Stimulated activated CD4-positive, alpha-beta T cell treated with anti-CD3 and anti-CD28 coated beads, Interleukin-2, amount 100 ng/mL, for 4 hours (primary cell): ENCODE measurements around the gene GRXCR2.
"Not testable (repeated sequence)": the region's sequence is repeated elsewhere in the genome, so short reads cannot be mapped to it uniquely, and the experiment has no call there.

ENCODE experiments used
- DNase-seq: peaks from one replicate; pipeline ENCODE4 v3.0.0-alpha.2; 2020; ENCODE audit warnings: low read depth

GRXCR2 gene, protein sequence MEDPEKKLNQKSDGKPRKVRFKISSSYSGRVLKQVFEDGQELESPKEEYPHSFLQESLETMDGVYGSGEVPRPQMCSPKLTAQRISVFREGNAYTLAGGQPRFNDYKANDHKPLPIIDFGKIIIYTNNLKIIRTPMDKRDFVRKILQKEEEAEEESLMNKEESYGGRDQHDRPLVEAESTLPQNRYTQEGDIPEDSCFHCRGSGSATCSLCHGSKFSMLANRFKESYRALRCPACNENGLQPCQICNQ

DNA sequence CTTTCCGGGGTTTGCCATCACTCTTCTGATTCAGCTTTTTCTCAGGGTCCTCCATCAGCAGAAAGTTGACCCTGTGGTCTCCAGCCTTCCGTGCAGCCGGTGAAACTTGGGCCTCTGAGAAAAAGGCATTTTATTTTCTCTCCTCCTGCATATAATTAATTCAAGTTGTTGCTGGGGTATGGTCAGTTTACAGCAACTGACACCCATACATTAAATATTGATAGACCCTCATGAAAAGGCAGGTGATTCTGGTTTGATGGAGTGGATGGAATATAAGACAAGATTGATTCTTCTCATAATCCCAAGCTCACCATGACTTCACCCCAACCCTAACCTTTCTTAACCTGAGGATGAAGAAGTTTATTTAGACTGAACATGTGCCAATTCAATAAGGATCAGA lies at the start of gene GRXCR2:
GRXCR2 (minus strand) TSS at position 101 of the 400 bp plus-strand sequence; CDS start at position 55, 46 bp downstream.
- DNase-seq = no peak

DNA sequence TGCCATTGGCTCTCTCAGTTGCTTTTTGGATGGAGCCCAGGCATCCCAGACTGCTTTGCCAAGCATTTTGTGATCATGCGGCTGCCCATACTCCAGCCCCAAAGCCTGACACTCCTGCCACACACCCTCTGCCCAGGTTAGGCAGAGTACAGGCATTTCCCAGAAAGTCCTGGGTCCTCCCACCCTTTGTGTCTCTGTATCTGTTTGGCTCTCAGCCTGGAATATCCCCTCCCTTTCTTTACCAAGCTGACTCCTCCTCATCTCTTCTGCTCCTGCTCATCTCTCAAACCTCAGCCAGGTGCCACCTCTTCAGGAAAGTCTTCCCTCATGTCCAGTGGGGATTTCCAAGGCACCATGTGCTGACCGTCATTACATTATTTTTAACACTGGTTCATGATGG lies 49.2 kb upstream of the GRXCR2 start:
- no peak for DNase-seq

DNA sequence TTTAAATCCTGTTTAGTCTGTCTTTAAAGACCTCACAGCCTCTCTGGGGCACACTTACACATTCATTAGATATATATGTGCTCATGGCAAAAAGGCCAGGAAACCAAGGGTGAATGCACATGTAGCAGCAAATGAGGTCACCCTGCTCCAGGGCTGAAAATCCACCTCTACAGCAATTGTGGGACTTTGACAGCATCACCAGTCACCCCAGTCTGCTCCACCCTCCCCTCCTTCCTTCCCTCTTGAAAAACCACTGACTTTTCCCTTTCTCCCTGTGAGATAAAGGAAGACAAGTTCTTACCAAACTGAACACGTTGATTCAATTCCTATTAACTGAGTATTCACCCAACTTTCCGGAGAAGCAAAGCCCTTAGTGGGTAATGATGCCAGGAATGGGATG lies 48.4 kb upstream of the GRXCR2 start:
- no peak for DNase-seq

DNA sequence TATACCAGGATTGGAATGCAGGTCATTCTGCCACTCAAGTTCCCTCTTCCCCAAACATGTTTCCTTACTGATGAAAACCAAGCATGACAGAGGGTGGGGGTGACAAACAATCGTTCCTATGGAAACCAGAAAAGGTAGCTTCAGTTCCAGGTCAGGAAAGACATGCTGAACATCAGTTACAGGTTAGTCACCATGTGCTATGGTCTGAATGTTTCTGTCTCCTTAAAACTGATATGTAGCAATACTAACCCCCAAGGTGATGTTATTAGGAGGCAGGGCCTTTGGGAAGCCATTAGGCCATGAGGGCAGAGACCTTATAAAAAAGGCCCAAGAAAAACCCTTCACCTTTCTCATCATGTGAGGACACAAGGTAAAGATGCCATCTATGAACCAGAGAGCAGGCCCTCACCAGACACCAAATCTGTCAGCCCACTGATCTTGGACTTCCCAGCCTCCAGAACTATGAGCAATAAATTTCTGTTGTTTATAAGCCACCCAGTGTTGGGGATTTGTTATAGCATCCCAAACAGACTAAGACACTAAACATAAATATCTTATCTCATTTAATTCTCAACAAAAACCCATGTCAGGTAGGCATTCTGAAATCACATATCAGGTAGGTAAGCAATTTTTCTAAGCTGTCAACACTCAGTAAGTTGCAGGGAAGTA lies 47.9 kb upstream of the GRXCR2 start:
- DNase-seq = no peak

DNA sequence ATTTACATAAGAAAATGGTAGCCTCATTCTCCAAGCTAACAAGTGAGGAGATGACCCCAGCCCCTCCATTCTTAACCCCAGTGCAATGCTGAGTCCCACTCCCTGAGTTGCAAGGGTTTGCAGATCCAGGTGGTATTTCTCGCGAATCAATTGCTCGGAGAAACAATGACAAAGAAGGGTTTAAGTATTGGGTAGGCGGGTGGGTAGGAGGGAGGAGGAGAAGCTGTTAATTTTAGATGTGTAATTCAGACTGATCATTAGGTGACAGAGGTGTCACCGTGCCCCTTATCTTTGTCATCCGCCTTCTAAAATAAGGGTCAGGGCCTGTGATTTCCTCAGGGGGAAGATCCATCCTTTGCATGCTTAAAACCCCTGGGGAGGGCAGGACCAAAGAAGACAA lies 46.6 kb upstream of the GRXCR2 start:
- no peak for DNase-seq

DNA sequence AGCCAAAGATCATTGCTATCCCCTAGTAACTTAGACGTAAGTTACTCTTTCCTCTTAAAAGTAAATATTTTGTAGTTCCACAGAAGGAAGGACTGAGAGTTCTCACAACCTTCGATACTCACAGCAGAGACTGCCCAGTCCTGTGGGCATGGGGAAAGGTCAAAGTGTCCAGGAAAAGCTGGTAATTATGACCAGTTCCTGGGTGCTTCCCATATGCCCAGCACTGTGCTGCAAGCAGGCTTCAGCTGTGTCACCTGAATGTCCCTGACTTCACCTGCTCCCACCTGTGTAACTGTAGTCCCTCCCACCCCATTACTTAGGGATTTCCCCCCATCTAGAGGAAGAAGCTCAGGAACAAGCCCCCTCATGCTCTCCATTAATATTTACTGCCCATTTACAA lies 45.6 kb upstream of the GRXCR2 start:
- DNase-seq = no peak

DNA sequence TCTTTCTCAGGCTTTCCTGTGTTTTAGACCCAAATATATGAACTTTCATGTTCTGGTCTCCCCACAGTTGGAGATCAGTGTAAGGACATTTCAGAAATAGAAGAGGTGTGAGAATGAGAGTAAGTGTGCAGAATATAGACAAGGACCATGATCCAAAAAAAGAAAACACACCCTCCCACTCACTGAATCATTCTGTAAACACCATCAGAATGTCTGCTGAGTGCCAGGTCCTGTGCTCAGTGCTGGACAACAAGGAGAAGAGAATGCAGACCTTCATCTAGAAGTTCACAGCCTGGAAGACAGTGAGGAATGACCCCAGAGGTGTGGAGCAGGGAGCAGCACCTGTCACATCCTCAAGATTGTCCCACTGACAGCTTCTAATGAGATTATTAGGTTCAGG lies 44.5 kb upstream of the GRXCR2 start:
- no peak for DNase-seq

DNA sequence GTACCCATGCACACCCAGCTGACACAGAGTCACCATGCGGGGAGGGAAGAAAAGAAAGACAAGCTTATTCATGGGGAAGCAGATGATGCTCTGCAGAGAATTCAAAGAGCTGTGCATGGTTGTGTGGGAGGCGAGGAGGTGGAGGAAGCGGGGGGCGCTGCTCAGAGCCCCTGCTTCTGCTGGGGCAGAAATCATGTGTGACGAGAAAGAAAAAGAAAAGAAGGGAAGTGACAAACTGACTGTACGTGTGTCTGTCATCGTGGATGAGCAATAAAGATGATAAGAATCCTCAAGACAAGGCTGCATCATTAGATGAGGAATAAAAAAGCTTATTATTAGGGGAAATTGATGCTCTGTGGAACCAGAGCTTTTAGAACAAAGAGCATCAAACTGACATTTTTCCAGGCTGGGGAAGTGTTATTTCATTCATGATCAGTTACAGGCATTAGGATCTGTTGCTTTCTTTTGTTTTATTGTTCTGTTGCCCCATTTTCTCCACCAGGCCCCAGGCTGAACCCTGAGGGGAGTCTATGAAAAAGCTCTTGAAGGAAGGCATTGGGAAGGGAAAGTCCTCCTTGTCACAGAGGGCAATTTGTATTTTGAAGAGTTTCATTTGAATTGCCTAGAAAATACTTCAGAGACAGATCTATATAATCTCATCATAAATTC lies 43.3 kb upstream of the GRXCR2 start:
- no peak for DNase-seq

DNA sequence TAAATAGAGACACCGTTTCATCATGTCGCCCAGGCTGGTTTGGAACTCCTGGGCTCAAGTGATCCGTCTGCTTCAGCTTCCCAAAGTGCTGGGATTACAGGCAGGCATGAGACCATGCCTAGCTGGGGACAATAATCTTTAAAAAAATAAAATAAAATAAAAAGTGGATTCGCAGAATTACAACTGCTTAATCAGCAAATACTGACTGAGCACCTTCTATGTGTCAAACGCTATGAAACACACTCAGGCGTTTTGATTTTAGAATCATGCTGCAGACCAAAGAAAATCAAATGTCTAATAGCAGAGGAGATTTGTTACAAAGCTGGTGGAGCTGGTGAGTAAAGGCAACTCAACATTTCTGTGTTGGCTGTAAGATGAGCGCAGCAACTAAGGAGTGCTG lies 40.9 kb upstream of the GRXCR2 start:
- no peak for DNase-seq

DNA sequence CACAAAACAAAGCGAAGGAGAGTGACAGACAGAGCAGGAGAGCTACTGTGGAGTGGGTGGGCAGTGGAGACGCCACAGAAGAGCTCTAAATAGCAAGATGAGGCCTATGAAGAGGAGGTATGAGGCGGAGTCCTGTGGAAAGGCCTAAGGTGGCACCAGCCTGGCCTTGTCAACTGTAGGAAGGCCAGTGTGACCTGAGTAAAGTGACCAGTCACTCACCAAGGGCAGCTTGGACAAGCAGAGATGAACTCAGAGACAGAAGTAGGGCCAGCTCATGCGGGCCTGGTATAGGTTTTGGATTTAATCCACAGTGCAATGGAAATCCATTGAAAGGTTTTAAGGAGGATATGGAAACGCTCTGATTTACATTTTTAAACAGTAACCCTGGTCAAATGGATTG lies 39.8 kb upstream of the GRXCR2 start:
- no peak for DNase-seq

DNA sequence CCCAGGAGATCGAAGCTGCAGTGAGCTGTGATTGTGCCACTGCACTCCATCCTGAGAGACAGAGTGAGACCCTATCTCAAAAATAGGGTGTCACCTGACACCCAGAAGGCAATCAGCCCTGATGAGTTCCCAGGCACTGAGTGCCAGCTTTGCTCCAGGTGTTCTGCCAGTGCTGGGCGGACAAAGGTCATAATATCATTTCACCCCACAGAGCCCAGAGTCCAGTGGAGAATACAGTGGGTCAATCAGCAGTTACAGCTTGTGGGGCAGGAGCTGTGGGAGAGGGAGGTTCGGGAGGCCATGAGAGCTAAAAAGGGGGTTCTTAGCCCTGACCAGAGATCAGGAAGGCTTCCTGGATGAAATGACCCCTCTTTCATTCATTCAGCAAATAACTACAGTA lies 39.2 kb upstream of the GRXCR2 start:
- DNase-seq = no peak

DNA sequence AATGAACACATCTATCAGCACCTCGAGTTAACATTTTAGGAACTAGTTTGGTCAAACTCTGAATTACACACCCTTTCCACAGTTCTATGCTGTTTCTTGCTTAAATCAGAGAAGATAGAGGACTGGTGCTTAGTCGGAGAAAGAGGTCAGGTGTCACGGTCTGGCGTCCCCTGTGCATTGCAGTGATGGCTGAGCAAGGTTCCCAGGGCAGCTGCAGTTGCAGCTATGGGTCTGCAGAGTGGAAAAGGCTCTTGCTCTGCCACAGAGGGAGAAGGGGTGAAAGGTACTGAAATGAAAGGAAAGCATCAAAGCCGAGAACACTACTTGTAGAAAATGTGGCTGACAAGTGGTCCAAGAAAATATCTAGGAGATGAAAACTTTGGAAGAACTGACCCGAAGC lies 38.4 kb upstream of the GRXCR2 start:
- no peak for DNase-seq

DNA sequence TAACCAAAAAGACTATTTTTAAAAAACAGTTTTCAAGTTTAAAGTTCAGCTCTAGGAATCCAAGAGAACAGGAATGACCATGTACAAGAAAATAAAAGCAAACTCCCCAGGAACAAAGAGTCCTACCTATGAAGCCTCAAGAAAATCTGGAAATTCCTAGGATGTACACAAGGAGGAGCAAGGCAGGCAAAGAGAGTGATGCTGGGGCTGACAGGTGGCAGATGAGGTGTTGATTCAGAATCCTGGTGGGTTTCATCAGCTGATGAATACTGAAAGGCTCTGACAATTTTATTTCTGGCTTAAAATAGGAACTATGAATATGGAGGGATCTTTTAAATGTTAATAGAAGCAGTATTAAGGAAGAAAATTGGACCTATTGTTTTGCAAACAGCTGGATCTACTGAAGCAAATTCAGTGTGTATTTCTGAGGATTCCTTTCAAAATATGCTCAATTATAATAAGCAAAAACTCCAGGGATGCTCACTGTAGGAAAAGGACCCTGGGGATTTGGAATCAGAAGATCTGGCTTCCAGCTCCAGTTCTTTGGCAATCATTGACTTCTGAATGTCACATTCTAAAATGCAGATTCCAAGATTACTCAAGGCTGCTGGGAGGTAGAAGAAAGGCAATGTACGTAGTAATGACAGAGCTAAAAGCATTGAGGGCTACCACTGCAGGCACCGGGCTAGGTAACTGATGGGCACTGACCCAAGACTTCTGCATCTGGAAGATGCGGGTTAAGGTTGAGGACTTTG lies 35.6 kb upstream of the GRXCR2 start:
- DNase-seq = no peak

DNA sequence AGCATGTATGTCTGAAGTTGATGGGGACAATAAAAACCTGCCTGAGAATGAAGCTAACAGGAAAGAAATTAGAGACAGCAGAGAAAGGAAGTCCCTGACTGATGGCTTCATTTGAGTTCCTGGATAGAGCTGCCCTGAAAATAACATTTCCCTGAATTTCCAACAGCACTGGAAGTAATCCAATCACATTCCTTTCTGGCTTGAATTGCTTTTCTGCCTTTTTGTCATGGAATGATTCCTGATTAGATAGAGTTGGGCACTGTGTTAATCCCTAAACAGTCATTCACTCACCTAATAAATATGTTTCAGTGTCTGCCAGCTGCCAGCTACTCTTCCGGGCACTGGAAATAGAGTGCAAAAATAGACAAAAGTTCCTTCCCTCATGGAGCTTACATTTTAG lies 33.6 kb upstream of the GRXCR2 start:
- no peak for DNase-seq

DNA sequence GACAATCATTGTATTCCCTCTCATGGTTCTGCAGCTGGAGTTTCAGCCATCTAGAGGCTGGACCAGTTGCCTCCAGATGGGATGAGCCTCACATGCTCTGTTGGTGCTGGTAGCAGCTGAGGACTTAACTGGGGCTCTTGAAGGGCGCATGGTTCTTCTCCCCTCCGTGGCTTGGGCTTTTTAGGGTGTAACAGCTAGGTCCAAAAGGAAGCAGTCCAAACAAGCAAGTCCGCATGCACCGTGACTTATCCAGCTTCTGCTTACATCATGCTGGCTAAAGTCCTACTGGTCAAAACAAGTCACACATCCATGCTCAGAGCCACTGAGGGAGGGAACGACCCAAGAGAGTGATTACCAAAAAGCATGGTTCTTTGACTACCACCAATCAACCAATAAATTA lies 31.9 kb upstream of the GRXCR2 start:
- no peak for DNase-seq

DNA sequence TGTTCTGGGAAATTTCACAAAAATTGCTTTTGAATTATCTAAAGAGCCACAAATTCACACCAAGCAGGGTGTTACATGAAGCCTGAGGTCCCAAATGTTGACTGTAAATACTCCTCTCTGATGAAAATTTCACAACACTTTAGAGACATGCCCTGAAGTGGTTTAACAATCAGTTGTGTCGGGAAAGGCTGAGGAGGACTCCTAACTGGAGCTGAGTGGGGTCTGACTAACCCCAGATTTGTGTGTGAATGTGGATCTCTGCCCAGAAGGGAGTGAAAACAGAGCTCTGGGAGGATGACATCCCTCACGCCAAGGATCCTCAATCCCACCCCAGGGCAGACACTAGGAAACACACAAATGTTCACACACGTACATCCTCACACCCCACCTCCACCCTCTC lies 31.1 kb upstream of the GRXCR2 start:
- DNase-seq = no peak

DNA sequence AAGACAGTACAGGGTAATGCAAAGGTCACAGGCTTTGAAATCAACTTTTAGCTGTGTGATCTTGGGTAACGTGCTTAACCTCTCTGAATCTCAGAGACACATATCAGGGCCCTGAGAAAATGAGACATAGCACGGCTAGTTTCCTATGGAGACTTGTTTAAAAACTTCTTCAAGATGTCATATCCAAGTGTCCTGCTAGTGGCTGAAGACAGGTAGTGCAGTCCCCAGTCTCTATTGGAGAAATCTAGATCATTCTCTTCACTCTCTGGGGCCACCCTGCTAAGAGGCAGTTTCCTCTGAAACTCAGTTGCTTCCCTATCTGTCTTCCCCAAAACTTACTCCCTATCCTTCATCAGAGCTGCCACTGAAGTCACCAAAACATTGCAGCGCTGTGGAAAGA lies 30.3 kb upstream of the GRXCR2 start:
- DNase-seq = no peak

DNA sequence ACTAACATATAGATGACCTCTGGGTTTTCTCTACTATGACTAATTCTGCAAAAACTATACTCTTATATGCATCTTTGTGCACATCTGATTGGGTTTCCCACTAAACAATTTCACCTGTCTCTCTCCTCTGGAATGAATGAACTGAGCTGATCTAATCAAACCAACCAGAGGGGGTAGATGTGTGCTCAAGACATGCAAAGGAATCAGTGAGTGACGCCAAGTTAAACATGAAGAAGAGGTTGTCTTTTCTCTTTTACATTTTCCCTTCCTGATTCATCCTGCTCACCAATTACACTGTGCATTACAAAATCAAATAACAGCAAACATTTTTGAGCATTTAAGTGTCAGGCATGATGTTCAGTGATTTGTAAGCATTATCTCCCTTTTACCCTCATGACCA lies 29.6 kb upstream of the GRXCR2 start:
- DNase-seq = no peak

DNA sequence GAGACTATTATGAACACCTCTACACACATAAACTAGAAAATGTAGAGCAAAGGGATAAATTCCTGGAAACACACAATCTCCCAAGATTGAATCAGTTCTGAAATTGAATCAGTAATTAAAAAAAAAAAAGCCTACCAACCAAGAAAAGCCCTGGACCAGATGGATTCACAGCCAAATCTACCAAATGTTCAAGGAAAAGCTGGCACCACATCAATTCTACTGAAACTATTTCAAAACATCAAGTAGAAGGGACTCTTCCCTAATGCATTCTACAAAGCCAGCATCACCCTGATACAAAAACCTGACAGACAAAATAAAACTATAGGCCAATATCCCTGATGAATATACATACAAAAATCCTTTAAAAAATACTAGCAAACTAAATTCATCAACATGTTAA lies 25.4 kb upstream of the GRXCR2 start:
- DNase-seq = no peak

DNA sequence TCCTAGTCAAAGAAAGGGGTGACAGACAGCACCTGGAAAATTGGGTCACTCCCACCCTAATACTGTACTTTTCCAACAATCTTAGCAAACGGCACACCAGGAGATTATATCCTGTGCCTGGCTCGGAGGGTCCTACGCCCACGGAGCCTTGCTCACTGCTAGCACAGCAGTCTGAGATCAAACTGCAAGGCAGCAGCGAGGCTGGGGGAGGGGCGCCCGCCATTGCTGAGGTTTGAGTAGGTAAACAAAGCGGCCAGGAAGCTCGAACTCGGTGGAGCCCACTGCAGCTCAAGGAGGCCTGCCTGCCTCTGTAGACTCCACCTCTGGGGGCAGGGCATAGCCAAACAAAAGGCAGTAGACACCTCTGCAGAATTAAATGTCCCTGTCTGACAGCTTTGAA lies 18.6 kb upstream of the GRXCR2 start:
- not testable (repeated sequence) for DNase-seq

DNA sequence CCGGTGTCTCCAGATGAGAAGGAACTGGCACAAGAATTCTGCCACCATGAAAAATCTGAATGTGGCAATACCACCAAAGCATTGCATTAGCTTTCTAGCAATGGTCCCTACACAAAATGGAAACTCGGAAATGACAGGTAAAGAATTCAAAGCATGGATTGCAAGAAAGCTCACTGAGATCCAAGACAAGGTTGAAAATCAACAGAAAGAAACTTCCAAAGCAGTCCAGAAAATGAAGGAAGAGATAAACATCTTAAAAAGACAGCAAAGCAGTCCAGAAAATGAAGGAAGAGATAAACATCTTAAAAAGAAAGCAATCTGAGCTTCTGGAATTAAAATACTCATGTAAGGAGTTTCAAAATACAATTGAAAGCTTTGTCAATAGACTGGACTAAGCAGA lies 16.8 kb upstream of the GRXCR2 start:
- DNase-seq = no peak

DNA sequence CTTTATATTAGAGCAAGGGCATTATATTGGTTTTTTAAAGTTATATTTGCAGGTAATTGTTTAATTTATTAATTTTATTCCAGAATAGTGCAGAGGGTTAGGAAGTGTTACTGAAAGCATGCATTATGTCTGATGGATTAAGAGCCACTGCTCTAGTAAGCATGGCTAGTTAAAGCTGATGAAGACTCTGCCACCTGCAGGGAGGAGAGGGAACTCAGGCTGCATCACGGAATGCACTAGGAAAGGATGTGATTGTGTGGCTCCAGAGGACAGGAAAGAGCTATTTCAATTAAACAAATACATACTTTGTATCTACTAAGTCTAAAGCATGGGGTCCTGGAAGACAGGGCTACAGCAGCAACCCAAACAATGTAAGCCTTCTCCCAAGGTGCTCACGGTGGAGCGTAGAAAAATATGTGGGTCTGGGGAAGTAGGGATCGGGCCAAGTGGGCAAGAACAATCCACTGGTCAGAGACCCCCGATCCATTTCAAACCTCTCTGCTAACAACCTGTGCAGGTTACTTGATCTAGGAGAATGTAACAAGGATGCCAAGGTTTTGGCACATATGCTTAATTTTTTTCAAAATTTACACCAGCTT lies 15.3 kb upstream of the GRXCR2 start:
- no peak for DNase-seq

DNA sequence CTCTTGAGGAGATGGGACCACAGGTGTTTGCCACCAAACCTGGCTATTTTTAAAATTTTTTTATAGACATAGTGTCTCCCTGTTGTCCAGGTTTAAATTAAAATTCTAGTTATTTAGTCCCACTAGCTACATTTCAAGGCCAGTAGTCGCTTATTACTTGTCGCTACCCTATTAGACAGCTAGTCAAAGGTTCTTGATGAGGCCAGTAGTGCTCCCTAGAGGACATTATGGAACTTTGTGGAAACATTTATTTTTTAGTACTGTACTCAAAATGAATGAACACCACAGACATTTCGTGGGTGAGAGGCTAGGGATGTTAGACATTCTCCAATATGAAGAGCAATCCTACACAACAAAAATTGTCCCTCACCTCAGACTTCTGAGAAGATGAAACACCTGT lies 14.4 kb upstream of the GRXCR2 start:
- no peak for DNase-seq
